MM.1S (cell line): ENCODE measurements around the gene GPX4.

Experiments used
- DNase-seq: peaks from one replicate; pipeline ENCODE4 v3.0.0-alpha.2; 2015
- H2AFZ ChIP-seq: fragments of 300-600 bp; sonication (generic); 2 replicates; pipeline ENCODE4 v1.6.0; 2016; ENCODE audit warnings: antibody characterized with exemption, low read length
- H3F3A ChIP-seq: fragments of 300-600 bp; sonication (generic); 2 replicates; pipeline ENCODE4 v1.6.1; 2016; ENCODE audit warnings: mild to moderate bottlenecking, antibody characterized with exemption, low read length, moderate library complexity, mixed read lengths; ENCODE audit not compliant: insufficient read depth
- H3K27ac ChIP-seq: fragments of 300-600 bp; sonication (generic); 2 replicates; pipeline ENCODE4 v1.5.1; 2016; ENCODE audit warnings: mild to moderate bottlenecking, low read length
- H3K27me3 ChIP-seq: fragments of 300-600 bp; sonication (generic); replicated peaks from 2 replicates; pipeline ENCODE4 v1.6.0; 2016; ENCODE audit warnings: low read length; ENCODE audit not compliant: insufficient read depth
- H3K36me3 ChIP-seq: fragments of 300-600 bp; sonication (generic); replicated peaks from 2 replicates; pipeline ENCODE4 v1.6.1; 2016; ENCODE audit warnings: mild to moderate bottlenecking, low read length, mixed read lengths; ENCODE audit not compliant: insufficient read depth
- H3K4me1 ChIP-seq: fragments of 300-600 bp; sonication (generic); 2 replicates; pipeline ENCODE4 v1.6.1; 2016; ENCODE audit warnings: low read length, mixed read lengths
- H3K4me2 ChIP-seq: fragments of 300-600 bp; sonication (generic); 2 replicates; pipeline ENCODE4 v1.6.0; 2016; ENCODE audit warnings: low read depth, low read length
- H3K4me3 ChIP-seq: fragments of 300-600 bp; sonication (generic); 2 replicates; pipeline ENCODE4 v1.5.1; 2016; ENCODE audit warnings: low read length, mixed read lengths
- H3K79me2 ChIP-seq: fragments of 300-600 bp; sonication (generic); 2 replicates; pipeline ENCODE4 v1.6.1; 2016; ENCODE audit warnings: mixed run types, low read length, mixed read lengths
- H3K9ac ChIP-seq: fragments of 300-600 bp; sonication (generic); 2 replicates; pipeline ENCODE4 v1.6.1; 2016; ENCODE audit warnings: low read length, mixed read lengths
- H3K9me2 ChIP-seq: fragments of 300-600 bp; sonication (generic); replicated peaks from 2 replicates; pipeline ENCODE4 v1.6.1; 2016; ENCODE audit warnings: mild to moderate bottlenecking, low read length, mixed read lengths; ENCODE audit not compliant: insufficient read depth
- H3K9me3 ChIP-seq: fragments of 300-600 bp; sonication (generic); replicated peaks from 2 replicates; pipeline ENCODE4 v1.6.1; 2016; ENCODE audit warnings: mild to moderate bottlenecking, low read length, mixed read lengths; ENCODE audit not compliant: insufficient read depth
- H4K20me1 ChIP-seq: fragments of 300-600 bp; sonication (generic); 2 replicates; pipeline ENCODE4 v1.6.1; 2016; ENCODE audit warnings: mild to moderate bottlenecking, low read length, moderate library complexity, mixed read lengths; ENCODE audit not compliant: insufficient read depth
- CTCF ChIP-seq: fragments of 300-600 bp; sonication (generic); IDR thresholded peaks from 2 replicates; pipeline ENCODE4 v1.5.1; 2016; ENCODE audit warnings: antibody characterized with exemption, low read length, mixed read lengths
- EZH2 ChIP-seq: fragments of 300-600 bp; sonication (generic); optimal IDR thresholded peaks from 2 replicates; pipeline ENCODE3; 2017; ENCODE audit warnings: low read depth, mild to moderate bottlenecking, antibody characterized with exemption, low read length, mixed read lengths
- EZH2phosphoT487 ChIP-seq: fragments of 300-600 bp; sonication (generic); IDR thresholded peaks from 2 replicates; pipeline ENCODE4 v1.6.1; 2018; ENCODE audit warnings: antibody characterized with exemption, low read length

GPX4 gene

GRCh38 chr19:1087813-1088415 lies 15.9 kb upstream of the GPX4 start:
- H3K4me1 ChIP-seq = peaks cover 6% of the 10 kb centered on the region; the same call in 1 of the 2 replicates
- peaks cover 33% of the 10 kb centered on the region for H3K79me2 ChIP-seq
- TF ChIP-seq CTCF = peak; percentile 41
- no peak for TF ChIP-seq EZH2phosphoT487
- no peaks in the 10 kb centered on the region for H3K27me3 ChIP-seq
- peak overlapping the region; percentile 53; the same call in 1 of the 2 replicates for H3K27ac ChIP-seq
- 0 out of 2 replicates have a peak, but pooled peaks cover 7% of the 10 kb centered on the region for H4K20me1 ChIP-seq
- H3K9ac ChIP-seq = no peak overlapping the region
- H3K36me3 ChIP-seq = peaks cover 18% of the 10 kb centered on the region
- DNase-seq = peak; percentile 53
- no peak overlapping the region for H3K4me3 ChIP-seq
- no peaks in the 10 kb centered on the region for H3K9me3 ChIP-seq
- no peaks in the 10 kb centered on the region for H3K9me2 ChIP-seq
- H3K4me2 ChIP-seq = no peak overlapping the region
- H2AFZ ChIP-seq = no peak overlapping the region
- peaks cover 48% of the 10 kb centered on the region for H3F3A ChIP-seq

GRCh38 chr19:1088416-1089010 lies 15.3 kb upstream of the GPX4 start:
- Histone ChIP-seq H3K79me2 (peaks cover 36% of the 10 kb centered on the region), H3F3A (peaks cover 43% of the 10 kb centered on the region), H3K4me2 (no peak overlapping the region), H3K9ac (no peak overlapping the region), H3K4me3 (no peak overlapping the region), H3K9me3 (no peaks in the 10 kb centered on the region), H3K4me1 (peaks cover 7% of the 10 kb centered on the region; the same call in 1 of the 2 replicates), H3K27me3 (no peaks in the 10 kb centered on the region), H3K36me3 (peaks cover 14% of the 10 kb centered on the region; the same call in 1 of the 2 replicates), H3K27ac (peak overlapping the region; percentile 53; the same call in 1 of the 2 replicates), H2AFZ (no peak overlapping the region), H3K9me2 (no peaks in the 10 kb centered on the region), H4K20me1 (0 out of 2 replicates have a peak, but pooled peaks cover 3% of the 10 kb centered on the region)
- no peak for TF ChIP-seq EZH2phosphoT487
- no peak for TF ChIP-seq EZH2
- TF ChIP-seq CTCF = no peak
- DNase-seq = no peak

- Histone ChIP-seq H2AFZ (no peak overlapping the region), H3K4me3 (no peak overlapping the region), H3K4me1 (peaks cover 14% of the 10 kb centered on the region), H3K36me3 (peaks cover 14% of the 10 kb centered on the region; the same call in 1 of the 2 replicates), H3K27ac (no peak overlapping the region), H3F3A (peaks cover 38% of the 10 kb centered on the region), H3K4me2 (no peak overlapping the region), H3K9me2 (no peaks in the 10 kb centered on the region), H3K9me3 (no peaks in the 10 kb centered on the region), H4K20me1 (peaks cover 10% of the 10 kb centered on the region; the same call in 1 of the 2 replicates), H3K27me3 (no peaks in the 10 kb centered on the region), H3K9ac (no peak overlapping the region), H3K79me2 (peaks cover 43% of the 10 kb centered on the region)
- TF ChIP-seq CTCF (no peak), EZH2phosphoT487 (no peak), EZH2 (no peak)
- DNase-seq = no peak
Measured at GRCh38 chr19:1089126-1089771, 14.5 kb upstream of the GPX4 start.
